A673 (cell line): ENCODE results near the gene ZBTB20. TPM values are rescaled to one million over a fixed set of nuclear protein-coding genes. Genes with fewer than 3 reads are reported as not detected.

Experiments
- BruUV-seq: library from RNA; stranded (reverse); fragments of 400-500 nt; replicated peaks from 2 replicates; lab custom pipeline; 2021; lab: Mats Ljungman, UMichigan
- CTCF ChIA-PET: fragments of 300-600 bp; sonication (Branson Sonifier 250); formaldehyde crosslinking; loops from one replicate; lab custom pipeline; 2022; ENCODE audit warnings: antibody characterized with exemption; lab: Charles Lee
- POLR2A ChIA-PET: fragments of 300-600 bp; sonication (Branson Sonifier 250); formaldehyde crosslinking; loops from one replicate; lab custom pipeline; 2022; ENCODE audit warnings: antibody characterized with exemption; ENCODE audit not compliant: low non-redundant PET; lab: Charles Lee
- DNase-seq: peaks from one replicate; pipeline ENCODE4 v3.0.0-alpha.2; 2015; ENCODE audit warnings: low spot score
- H3K27ac ChIP-seq: fragments of 200-600 bp; sonication (generic); 2 replicates; pipeline ENCODE4 v1.5.1; 2016; ENCODE audit warnings: mixed run types, low read depth, mild to moderate bottlenecking, mixed read lengths, antibody characterized with exemption, low read length; ENCODE audit not compliant: poor library complexity, severe bottlenecking
- H3K27me3 ChIP-seq: fragments of 200-600 bp; sonication (generic); replicated peaks from 2 replicates; pipeline ENCODE4 v1.6.1; 2017; ENCODE audit warnings: mixed run types, low read depth, mild to moderate bottlenecking, mixed read lengths, antibody characterized with exemption, low read length; ENCODE audit not compliant: insufficient read depth, poor library complexity
- H3K36me3 ChIP-seq: fragments of 200-600 bp; sonication (generic); 2 replicates; pipeline ENCODE4 v1.6.1; 2016; ENCODE audit warnings: mixed run types, mild to moderate bottlenecking, mixed read lengths, antibody characterized with exemption, low read length; ENCODE audit not compliant: insufficient read depth, poor library complexity, severe bottlenecking
- H3K4me1 ChIP-seq: fragments of 200-600 bp; sonication (generic); 2 replicates; pipeline ENCODE4 v1.6.1; 2017; ENCODE audit warnings: mixed run types, mild to moderate bottlenecking, mixed read lengths, antibody characterized with exemption, low read length; ENCODE audit not compliant: insufficient read depth, poor library complexity, severe bottlenecking
- H3K4me3 ChIP-seq: fragments of 200-600 bp; sonication (generic); 2 replicates; pipeline ENCODE4 v1.5.1; 2016; ENCODE audit warnings: low read depth, mixed run types, mild to moderate bottlenecking, mixed read lengths, low read length; ENCODE audit not compliant: poor library complexity, severe bottlenecking
- H3K9me3 ChIP-seq: fragments of 200-600 bp; sonication (generic); 2 replicates; pipeline ENCODE4 v1.6.1; 2016; ENCODE audit warnings: mixed run types, low read depth, mild to moderate bottlenecking, mixed read lengths, antibody characterized with exemption, low read length; ENCODE audit not compliant: poor library complexity, severe bottlenecking
- EZH2 ChIP-seq: fragments of 200-600 bp; sonication (generic); IDR thresholded peaks from 2 replicates; pipeline ENCODE4 v1.6.1; 2017; ENCODE audit warnings: borderline replicate concordance, low read depth, mild to moderate bottlenecking, mixed read lengths, antibody characterized with exemption, low read length; ENCODE audit not compliant: poor library complexity, severe bottlenecking
- intact Hi-C: fragments of 100-400 bp; cut with micrococcal nuclease; formaldehyde crosslinking; loops from one replicate; pipeline ENCODE4 v1.10.0; 2022; ENCODE audit not compliant: unreplicated experiment
- total RNA-seq: library from RNA; stranded (reverse); gene quantifications from 2 replicates; pipeline ENCODE4 v1.2.3, GENCODE V29; 2021
- TF ChIP-seq, protein P1 (sequence below): fragments of 300-800, 200-600 bp; sonication (generic); conservative IDR thresholded peaks from 2 replicates; pipeline ENCODE4 v1.5.1; 2017; ENCODE audit warnings: low read depth, mild to moderate bottlenecking, antibody characterized with exemption, low read length, moderate library complexity, mixed read lengths

Gene ZBTB20
- total RNA-seq, 1 experiment from 2014 or later, result 13.5 TPM

DNA sequence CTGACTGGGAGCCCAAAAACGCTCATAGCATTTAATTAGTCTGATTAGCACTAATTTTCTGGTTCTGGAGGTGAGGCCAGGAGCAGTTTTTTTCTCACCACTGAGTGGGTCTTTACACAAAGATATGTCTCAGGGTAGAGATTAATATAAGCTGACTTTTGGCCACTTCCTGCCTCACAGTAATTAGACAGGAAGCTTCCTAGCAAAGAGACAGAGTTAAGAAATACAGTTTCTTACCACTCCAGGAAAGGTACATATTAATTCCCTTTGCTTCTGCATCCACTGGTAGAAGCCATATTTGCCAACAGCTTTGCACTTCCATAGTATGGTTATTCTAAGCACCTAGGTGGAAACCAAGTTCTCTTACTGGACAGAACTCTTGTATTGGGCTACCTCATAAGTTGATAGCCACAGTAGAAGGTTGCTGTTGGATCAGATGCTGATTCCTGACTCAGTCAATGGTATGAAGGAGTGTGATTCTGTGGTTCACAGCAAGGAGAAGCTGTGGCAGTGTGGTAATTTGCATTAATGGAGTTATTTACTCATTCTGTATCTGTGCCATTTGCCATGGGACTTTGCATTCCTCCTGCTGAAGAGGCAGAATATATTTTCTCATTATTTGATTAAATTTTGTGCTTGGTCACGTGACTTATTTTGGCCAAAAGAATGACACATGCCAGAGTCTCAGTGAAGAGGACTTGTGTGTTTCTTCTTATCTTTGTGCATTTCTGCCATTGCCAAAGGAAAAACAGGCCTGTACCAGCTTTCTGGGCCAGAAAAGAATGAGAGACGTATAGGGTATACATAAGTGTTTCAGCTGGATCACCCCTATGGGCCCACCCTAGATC lies 17.5 kb upstream of the ZBTB20 start:
- TF ChIP-seq, protein P1, sequence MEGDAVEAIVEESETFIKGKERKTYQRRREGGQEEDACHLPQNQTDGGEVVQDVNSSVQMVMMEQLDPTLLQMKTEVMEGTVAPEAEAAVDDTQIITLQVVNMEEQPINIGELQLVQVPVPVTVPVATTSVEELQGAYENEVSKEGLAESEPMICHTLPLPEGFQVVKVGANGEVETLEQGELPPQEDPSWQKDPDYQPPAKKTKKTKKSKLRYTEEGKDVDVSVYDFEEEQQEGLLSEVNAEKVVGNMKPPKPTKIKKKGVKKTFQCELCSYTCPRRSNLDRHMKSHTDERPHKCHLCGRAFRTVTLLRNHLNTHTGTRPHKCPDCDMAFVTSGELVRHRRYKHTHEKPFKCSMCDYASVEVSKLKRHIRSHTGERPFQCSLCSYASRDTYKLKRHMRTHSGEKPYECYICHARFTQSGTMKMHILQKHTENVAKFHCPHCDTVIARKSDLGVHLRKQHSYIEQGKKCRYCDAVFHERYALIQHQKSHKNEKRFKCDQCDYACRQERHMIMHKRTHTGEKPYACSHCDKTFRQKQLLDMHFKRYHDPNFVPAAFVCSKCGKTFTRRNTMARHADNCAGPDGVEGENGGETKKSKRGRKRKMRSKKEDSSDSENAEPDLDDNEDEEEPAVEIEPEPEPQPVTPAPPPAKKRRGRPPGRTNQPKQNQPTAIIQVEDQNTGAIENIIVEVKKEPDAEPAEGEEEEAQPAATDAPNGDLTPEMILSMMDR, result no peak
- TF ChIP-seq EZH2, result no peak
- intact Hi-C loops, result no loop called here
- H3K27me3 ChIP-seq, result no peaks in the 10 kb centered on the region
- BruUV-seq, result no TSS peak
- H3K36me3 ChIP-seq, result no peaks in the 10 kb centered on the region
- no peaks in the 10 kb centered on the region for H3K4me1 ChIP-seq
- POLR2A ChIA-PET, result no interaction called here
- H3K27ac ChIP-seq, result no peak overlapping the region
- CTCF ChIA-PET, result interaction anchor here (0.6 kb wide), 1 partner anchor 619 kb away, joined by 3 read pairs; no protein-coding TSS in a partner anchor
- H3K9me3 ChIP-seq, result no peaks in the 10 kb centered on the region
- DNase-seq, result no peak
- no peak overlapping the region for H3K4me3 ChIP-seq

DNA sequence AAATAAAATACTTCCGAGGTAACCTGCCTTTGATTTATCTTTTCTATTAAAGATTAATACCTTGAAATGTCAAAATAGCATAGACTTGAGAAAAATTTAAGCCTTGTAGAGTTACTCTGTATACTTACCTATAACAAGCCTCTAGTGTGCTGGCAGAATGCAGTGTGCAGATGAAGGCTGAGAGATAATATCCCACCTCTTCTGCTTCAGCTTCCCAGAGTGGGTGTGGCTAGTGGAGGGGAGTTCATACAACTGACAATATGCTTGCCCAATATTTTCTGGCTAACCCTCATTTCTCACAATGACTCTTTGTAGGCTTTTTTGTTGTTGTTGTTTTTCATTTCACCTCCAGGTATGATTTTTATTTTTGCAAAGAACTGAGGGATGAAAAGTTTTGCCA lies 15.7 kb upstream of the ZBTB20 start:
- H3K36me3 ChIP-seq, result no peaks in the 10 kb centered on the region
- no peak for DNase-seq
- no peak overlapping the region for H3K27ac ChIP-seq
- intact Hi-C loops, result no loop called here
- CTCF ChIA-PET, result no interaction called here
- no peaks in the 10 kb centered on the region for H3K27me3 ChIP-seq
- no peaks in the 10 kb centered on the region for H3K4me1 ChIP-seq
- TF ChIP-seq, protein P1, result no peak
- no peak for TF ChIP-seq EZH2
- H3K9me3 ChIP-seq, result no peaks in the 10 kb centered on the region
- POLR2A ChIA-PET, result no interaction called here
- no TSS peak for BruUV-seq
- H3K4me3 ChIP-seq, result no peak overlapping the region

DNA sequence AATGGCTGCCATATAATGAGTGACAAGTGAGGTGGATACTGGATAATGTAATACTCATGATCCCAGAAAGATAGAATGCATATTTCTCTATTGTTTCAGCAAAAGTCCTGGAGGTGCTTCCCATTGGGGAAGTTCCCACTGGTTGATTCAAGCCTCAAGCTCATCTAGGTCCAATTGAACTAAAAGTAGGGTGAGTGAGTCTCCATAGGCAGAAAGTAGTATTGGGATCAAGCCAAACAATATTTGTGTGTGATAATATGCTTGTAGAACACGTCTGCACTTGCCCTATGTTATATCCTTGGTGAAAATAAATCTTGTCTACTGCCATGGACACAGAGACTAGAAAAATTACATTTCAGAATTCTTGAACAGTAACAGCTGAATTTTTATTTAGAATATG lies 14.8 kb upstream of the ZBTB20 start:
- intact Hi-C loops, result no loop called here
- ChIA-PET CTCF (no interaction called here), POLR2A (no interaction called here)

More for the DNA sequence above, 14.8 kb upstream of the ZBTB20 start:
- no peaks in the 10 kb centered on the region for H3K27me3 ChIP-seq
- BruUV-seq, result no TSS peak
- TF ChIP-seq, protein P1, result no peak
- TF ChIP-seq EZH2, result no peak
- no peak overlapping the region for H3K4me3 ChIP-seq
- H3K27ac ChIP-seq, result no peak overlapping the region
- H3K9me3 ChIP-seq, result no peaks in the 10 kb centered on the region
- DNase-seq, result no peak
- no peaks in the 10 kb centered on the region for H3K36me3 ChIP-seq
- no peaks in the 10 kb centered on the region for H3K4me1 ChIP-seq
